Suprapubic skin (tissue), 4 donors: Measurements from ENCODE around the gene GARS1. TPM values are rescaled to one million over a fixed set of nuclear protein-coding genes. Genes with fewer than 3 reads are reported as not detected.

Source experiments
- DNase-seq, 2 donors: peaks; one replicate each; pipeline ENCODE4 v3.0.0-alpha.2; 2019; ENCODE audit warnings: low spot score in 2 of 2
- H3K27ac ChIP-seq: fragments of 200-600 bp; sonication (generic); one replicate; pipeline ENCODE4 v1.5.1; 2019
- H3K27me3 ChIP-seq: fragments of 200-600 bp; sonication (generic); one replicate; pipeline ENCODE4 v1.5.1; 2019
- H3K36me3 ChIP-seq: fragments of 200-600 bp; sonication (generic); one replicate; pipeline ENCODE4 v1.5.1; 2019
- H3K4me1 ChIP-seq: fragments of 200-600 bp; sonication (generic); one replicate; pipeline ENCODE4 v1.5.1; 2019
- H3K4me3 ChIP-seq: fragments of 200-600 bp; sonication (generic); one replicate; pipeline ENCODE4 v1.5.1; 2019; ENCODE audit warnings: mild to moderate bottlenecking
- H3K9me3 ChIP-seq: fragments of 200-600 bp; sonication (generic); one replicate; pipeline ENCODE4 v1.5.1; 2019
- CTCF ChIP-seq, 2 donors: fragments of 200-600 bp in 1 of 2; fragments of 450-650 bp in 1 of 2; sonication (generic) in 1 of 2; IDR thresholded peaks; one replicate each; pipeline ENCODE4 v1.5.1; 2016 to 2019; ENCODE audit warnings: antibody characterized with exemption in 2 of 2, mild to moderate bottlenecking in 1 of 2, moderate library complexity in 1 of 2
- EP300 ChIP-seq: sonication (generic); formaldehyde crosslinking; IDR thresholded peaks from one replicate; pipeline ENCODE4 v1.6.1; 2017; ENCODE audit warnings: antibody characterized with exemption
- POLR2A ChIP-seq, 2 donors: fragments of 450-650 bp; IDR thresholded peaks; one replicate each; pipeline ENCODE4 v1.6.1; 2017; ENCODE audit warnings: antibody characterized with exemption in 2 of 2, mild to moderate bottlenecking in 2 of 2, moderate library complexity in 2 of 2
- POLR2AphosphoS5 ChIP-seq, 3 donors: sonication (generic); formaldehyde crosslinking; IDR thresholded peaks; one replicate each; pipeline ENCODE4 v1.6.1; 2017; ENCODE audit warnings: antibody characterized with exemption in 3 of 3
- WGBS: methylation state at CpG from one replicate; pipeline ENCODE4 v1.1.5; 2018; 5-methylcytosine and 5-hydroxymethylcytosine counted together
- total RNA-seq, 4 donors: library from RNA; depleted of rRNA; stranded (reverse); fragments of >200 nt; gene quantifications; one replicate each; pipeline ENCODE4 v1.1.0, GENCODE V29; 2016

Gene GARS1
- total RNA-seq, 4 donors from 2014 or later, result 72.5 to 116 (median 97.6) TPM

GRCh38 chr7:30671793-30672465, 77.3 kb downstream of the GARS1 start:
- no peak overlapping the region for H3K4me3 ChIP-seq
- H3K27ac ChIP-seq, result no peak overlapping the region
- H3K4me1 ChIP-seq, result no peaks in the 10 kb centered on the region
- no peaks in the 10 kb centered on the region for H3K36me3 ChIP-seq
- TF ChIP-seq POLR2A (IDR thresholded peaks at IDR 0.05) (no peak), POLR2AphosphoS5 (IDR thresholded peaks at IDR 0.05) (no peak), EP300 (no peak), CTCF (IDR thresholded peaks at IDR 0.05) (no peak)
- 5% methylated on average over 6 of the region's 6 CpGs for WGBS
- DNase-seq, result no peak
- peaks cover 15% of the 10 kb centered on the region for H3K27me3 ChIP-seq
- H3K9me3 ChIP-seq, result no peaks in the 10 kb centered on the region

- Histone ChIP-seq H3K9me3 (no peaks in the 10 kb centered on the region), H3K27me3 (peaks cover 37% of the 10 kb centered on the region), H3K4me3 (no peak overlapping the region), H3K4me1 (no peaks in the 10 kb centered on the region), H3K36me3 (no peaks in the 10 kb centered on the region), H3K27ac (no peak overlapping the region)
- TF ChIP-seq EP300 (no peak), CTCF (IDR thresholded peaks at IDR 0.05) (no peak), POLR2A (IDR thresholded peaks at IDR 0.05) (no peak)
- WGBS, result 33% methylated on average over 1 of the region's 1 CpG
- no peak for DNase-seq
These were observed 79.7 kb downstream of the GARS1 start for GRCh38 chr7:30674420-30674819.

GRCh38 chr7:30674876-30675275, 80.2 kb downstream of the GARS1 start:
- no peaks in the 10 kb centered on the region for H3K4me1 ChIP-seq
- no peak for TF ChIP-seq POLR2A (IDR thresholded peaks at IDR 0.05)
- TF ChIP-seq EP300, result no peak
- no peak for TF ChIP-seq CTCF (IDR thresholded peaks at IDR 0.05)
- TF ChIP-seq POLR2AphosphoS5 (IDR thresholded peaks at IDR 0.05), result no peak
- 38% methylated on average over 1 of the region's 2 CpGs for WGBS
- H3K36me3 ChIP-seq, result no peaks in the 10 kb centered on the region
- no peak for DNase-seq
- no peaks in the 10 kb centered on the region for H3K9me3 ChIP-seq
- H3K27ac ChIP-seq, result no peak overlapping the region
- peaks cover 41% of the 10 kb centered on the region for H3K27me3 ChIP-seq
- H3K4me3 ChIP-seq, result no peak overlapping the region

- Histone ChIP-seq H3K27me3 (peaks cover 80% of the 10 kb centered on the region), H3K4me3 (no peak overlapping the region), H3K4me1 (peaks cover 15% of the 10 kb centered on the region), H3K27ac (no peak overlapping the region), H3K9me3 (no peaks in the 10 kb centered on the region), H3K36me3 (no peaks in the 10 kb centered on the region)
- no peak for DNase-seq
- TF ChIP-seq CTCF (IDR thresholded peaks at IDR 0.05) (no peak), EP300 (no peak), POLR2AphosphoS5 (IDR thresholded peaks at IDR 0.05) (no peak), POLR2A (IDR thresholded peaks at IDR 0.05) (no peak)
- 87% methylated on average over 2 of the region's 2 CpGs for WGBS
These were observed 84.1 kb downstream of the GARS1 start for GRCh38 chr7:30678805-30679204.

GRCh38 chr7:30679664-30680063, 85.0 kb downstream of the GARS1 start:
- TF ChIP-seq POLR2A (IDR thresholded peaks at IDR 0.05) (no peak), POLR2AphosphoS5 (IDR thresholded peaks at IDR 0.05) (no peak), CTCF (IDR thresholded peaks at IDR 0.05) (no peak), EP300 (no peak)
- 7% methylated on average over 2 of the region's 2 CpGs for WGBS
- Histone ChIP-seq H3K9me3 (no peaks in the 10 kb centered on the region), H3K27ac (no peak overlapping the region), H3K4me3 (no peak overlapping the region), H3K36me3 (no peaks in the 10 kb centered on the region), H3K4me1 (peaks cover 15% of the 10 kb centered on the region), H3K27me3 (peaks cover 88% of the 10 kb centered on the region)
- no peak for DNase-seq
